H9 (cell line): Measurements from ENCODE around the gene PITX1. TPM values are rescaled to one million over a fixed set of nuclear protein-coding genes. Genes with fewer than 3 reads are reported as not detected.

Source experiments
- DNase-seq: peaks from one replicate; pipeline ENCODE4 v3.0.0-alpha.2; 2017
- H2AFZ ChIP-seq: one replicate; pipeline ENCODE4 v1.6.1; 2013; ENCODE audit warnings: mild to moderate bottlenecking, low read length, control low read depth, moderate library complexity
- H2AK5ac ChIP-seq: 2 replicates; pipeline ENCODE4 v1.6.1; 2013; ENCODE audit warnings: low read length, control low read depth, mixed read lengths; ENCODE audit not compliant: insufficient read length
- H2BK120ac ChIP-seq: one replicate; pipeline ENCODE4 v1.6.1; 2013; ENCODE audit warnings: low read depth, mild to moderate bottlenecking, low read length, control low read depth, inconsistent platforms; ENCODE audit not compliant: poor library complexity, severe bottlenecking
- H2BK12ac ChIP-seq: 2 replicates; pipeline ENCODE4 v1.6.1; 2013; ENCODE audit warnings: low read length, control low read depth, mixed read lengths, low read depth; ENCODE audit not compliant: insufficient read length
- H2BK15ac ChIP-seq: 2 replicates; pipeline ENCODE4 v1.6.1; 2013; ENCODE audit warnings: low read depth, low read length, control low read depth
- H2BK20ac ChIP-seq: one replicate; pipeline ENCODE4 v1.6.1; 2013; ENCODE audit warnings: low read depth, mild to moderate bottlenecking, low read length, control low read depth, inconsistent platforms; ENCODE audit not compliant: poor library complexity, severe bottlenecking
- H2BK5ac ChIP-seq: 2 replicates; pipeline ENCODE4 v1.6.1; 2013; ENCODE audit warnings: low read length, control low read depth, mixed read lengths; ENCODE audit not compliant: insufficient read length
- H3K14ac ChIP-seq: 2 replicates; pipeline ENCODE4 v1.6.1; 2013; ENCODE audit warnings: low read length, control low read depth; ENCODE audit not compliant: insufficient read depth
- H3K18ac ChIP-seq: 2 replicates; pipeline ENCODE4 v1.6.1; 2013; ENCODE audit warnings: low read depth, mild to moderate bottlenecking, mixed read lengths, low read length, control low read depth; ENCODE audit not compliant: insufficient read length
- H3K23ac ChIP-seq: 2 replicates; pipeline ENCODE4 v1.6.1; 2013; ENCODE audit warnings: low read length, control low read depth, mixed read lengths, low read depth; ENCODE audit not compliant: insufficient read length
- H3K23me2 ChIP-seq: 2 replicates; pipeline ENCODE4 v1.6.1; 2013; ENCODE audit warnings: low read depth, mild to moderate bottlenecking, mixed read lengths, low read length, control low read depth; ENCODE audit not compliant: insufficient read length, poor library complexity, severe bottlenecking
- H3K27ac ChIP-seq: 2 replicates; pipeline ENCODE4 v1.5.1; 2013; ENCODE audit warnings: low read length, control low read depth, mixed read lengths, low read depth; ENCODE audit not compliant: insufficient read length
- H3K27me3 ChIP-seq: 2 replicates; pipeline ENCODE4 v1.6.1; 2013; ENCODE audit warnings: low read length, control low read depth, inconsistent platforms; ENCODE audit not compliant: insufficient read depth
- H3K4ac ChIP-seq: 2 replicates; pipeline ENCODE4 v1.6.1; 2013; ENCODE audit warnings: low read depth, mild to moderate bottlenecking, control low read depth, inconsistent platforms, low read length, moderate library complexity
- H3K4me1 ChIP-seq: 2 replicates; pipeline ENCODE4 v1.6.1; 2013; ENCODE audit warnings: low read length, control low read depth, inconsistent platforms; ENCODE audit not compliant: insufficient read depth
- H3K4me2 ChIP-seq: 2 replicates; pipeline ENCODE4 v1.6.1; 2013; ENCODE audit warnings: low read length, control low read depth, mixed read lengths; ENCODE audit not compliant: insufficient read length, insufficient read depth
- H3K56ac ChIP-seq: 2 replicates; pipeline ENCODE4 v1.6.1; 2013; ENCODE audit warnings: low read depth, mild to moderate bottlenecking, mixed read lengths, low read length, control low read depth; ENCODE audit not compliant: insufficient read length
- H3K79me1 ChIP-seq: 2 replicates; pipeline ENCODE4 v1.6.1; 2013; ENCODE audit warnings: low read depth, mild to moderate bottlenecking, moderate library complexity, low read length, control low read depth, inconsistent platforms; ENCODE audit not compliant: insufficient read depth, poor library complexity, severe bottlenecking
- H3K79me2 ChIP-seq: 2 replicates; pipeline ENCODE4 v1.6.1; 2013; ENCODE audit warnings: low read length, control low read depth, inconsistent platforms; ENCODE audit not compliant: insufficient read depth
- H3K9ac ChIP-seq: 2 replicates; pipeline ENCODE4 v1.6.1; 2013; ENCODE audit warnings: low read length, control low read depth, mixed read lengths; ENCODE audit not compliant: insufficient read length; ENCODE audit errors: extremely low read depth
- H3K9me3 ChIP-seq: one replicate; pipeline ENCODE4 v1.6.1; 2013; ENCODE audit warnings: low read depth, low read length, inconsistent platforms; ENCODE audit not compliant: control insufficient read depth
- H3T11ph ChIP-seq: one replicate; pipeline ENCODE4 v1.6.1; 2013; ENCODE audit warnings: mild to moderate bottlenecking, low read length, control low read depth, inconsistent platforms
- H4K20me1 ChIP-seq: one replicate; pipeline ENCODE4 v1.6.1; 2013; ENCODE audit not compliant: control insufficient read depth, insufficient read length, insufficient read depth
- H4K5ac ChIP-seq: 2 replicates; pipeline ENCODE4 v1.6.1; 2013; ENCODE audit warnings: low read depth, mild to moderate bottlenecking, mixed read lengths, low read length, control low read depth; ENCODE audit not compliant: insufficient read length
- H4K8ac ChIP-seq: replicated peaks from 2 replicates; pipeline ENCODE4 v1.6.1; 2013; ENCODE audit warnings: low read length, control low read depth, mixed read lengths, low read depth; ENCODE audit not compliant: insufficient read length
- H4K91ac ChIP-seq: 2 replicates; pipeline ENCODE4 v1.6.1; 2013; ENCODE audit warnings: low read depth, mild to moderate bottlenecking, moderate library complexity, mixed read lengths, low read length, control low read depth; ENCODE audit not compliant: insufficient read length
- H3K27ac Mint-ChIP-seq, 3 experiments: 2 replicates in 2 of 3; 3 replicates in 1 of 3; pipeline ENCODE4 v1.8.0; 2020 to 2021; ENCODE audit warnings: mixed read lengths in 3 of 3, mild to moderate bottlenecking in 1 of 3, moderate library complexity in 1 of 3
- H3K27me3 Mint-ChIP-seq: 2 replicates; pipeline ENCODE4 v1.8.0; 2021; ENCODE audit warnings: low read depth, mild to moderate bottlenecking, moderate library complexity, mixed read lengths
- H3K36me3 Mint-ChIP-seq, 3 experiments: 2 replicates in 2 of 3; 3 replicates in 1 of 3; pipeline ENCODE4 v1.8.0; 2020 to 2021; ENCODE audit warnings: low read depth in 3 of 3, mixed read lengths in 3 of 3; ENCODE audit not compliant: insufficient read depth in 1 of 3
- H3K4me1 Mint-ChIP-seq, 2 experiments: 2 replicates each; pipeline ENCODE4 v1.8.0; 2020; ENCODE audit warnings: mixed read lengths in 2 of 2
- H3K4me3 Mint-ChIP-seq, 2 experiments: 2 replicates in 1 of 2; 3 replicates in 1 of 2; pipeline ENCODE4 v1.8.0; 2020 to 2021; ENCODE audit warnings: mild to moderate bottlenecking in 2 of 2, mixed read lengths in 2 of 2, moderate library complexity in 1 of 2
- H3K9me3 Mint-ChIP-seq, 2 experiments: 2 replicates in 1 of 2; 3 replicates in 1 of 2; pipeline ENCODE4 v1.8.0; 2020; ENCODE audit warnings: mild to moderate bottlenecking in 2 of 2, mixed read lengths in 2 of 2, moderate library complexity in 1 of 2
- WGBS: extraction: QIAGEN DNeasy Blood & Tissue Kit; methylation state at CpG from one replicate; pipeline ENCODE4 v1.1.7; 2013; ENCODE audit warnings: missing lambda C conversion rate, low lambda C conversion rate, mixed read lengths; ENCODE audit not compliant: insufficient read length; ENCODE audit errors: extremely low coverage; 5-methylcytosine and 5-hydroxymethylcytosine counted together
- total RNA-seq: library from RNA; stranded (reverse); gene quantifications from 2 replicates; pipeline ENCODE4 v1.2.1, GENCODE V29; 2021
- TF ChIP-seq, protein P1 (sequence below): fragments of 200-600 bp; sonication (generic); conservative IDR thresholded peaks from 3 replicates; pipeline ENCODE4 v1.8.0; 2021; ENCODE audit warnings: antibody characterized with exemption, mild to moderate bottlenecking

Gene PITX1
- total RNA-seq, 1 experiment from 2014 or later: not detected

DNA sequence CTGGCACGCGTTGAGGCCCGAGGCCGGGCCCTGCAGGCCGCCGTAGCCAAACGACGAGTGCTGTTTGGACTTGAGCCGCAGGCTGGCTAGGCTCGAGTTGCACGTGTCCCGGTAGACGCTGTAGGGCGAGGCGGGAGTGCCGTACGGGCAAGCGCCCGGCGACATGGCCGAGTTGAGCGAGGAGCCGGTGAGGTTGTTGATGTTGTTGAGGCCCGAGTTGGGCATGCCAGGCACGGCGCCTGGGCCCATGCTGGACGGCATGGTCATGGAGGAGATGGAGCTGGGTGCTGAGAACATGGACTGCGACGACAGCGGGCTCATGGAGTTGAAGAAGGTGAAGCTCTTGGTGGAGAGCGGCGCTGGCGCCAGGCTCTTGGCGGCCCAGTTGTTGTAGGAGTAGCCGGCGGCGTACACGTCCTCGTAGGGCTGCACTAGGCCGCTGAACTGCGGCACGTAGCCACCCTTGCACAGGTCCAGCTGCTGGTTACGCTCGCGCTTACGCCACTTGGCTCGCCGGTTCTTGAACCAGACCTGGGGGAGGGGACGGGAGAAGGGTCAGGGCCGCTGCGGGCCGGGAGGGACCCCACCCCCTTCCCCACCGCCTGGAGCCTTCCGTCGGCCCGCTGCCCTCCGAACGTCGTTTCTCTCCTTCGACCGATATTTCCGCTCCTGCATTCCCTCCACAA, 5.1 kb downstream of the PITX1 start:
- Histone ChIP-seq H2AFZ (no peak overlapping the region), H3K14ac (no peak overlapping the region), H3K27ac (no peak overlapping the region), H4K5ac (no peak overlapping the region), H4K20me1 (no peaks in the 10 kb centered on the region), H3K4me1 (no peaks in the 10 kb centered on the region), H3K4ac (no peak overlapping the region), H4K8ac (no peak overlapping the region), H3T11ph (no peak overlapping the region), H3K23me2 (peaks cover 6% of the 10 kb centered on the region), H2BK15ac (no peak overlapping the region), H3K23ac (no peak overlapping the region), H2BK120ac (no peak overlapping the region), H3K79me2 (no peaks in the 10 kb centered on the region), H2BK20ac (no peak overlapping the region), H2AK5ac (no peak overlapping the region), H3K56ac (no peak overlapping the region), H4K91ac (no peak overlapping the region), H2BK5ac (no peak overlapping the region), H3K79me1 (no peaks in the 10 kb centered on the region), H3K9ac (no peak overlapping the region), H3K18ac (no peak overlapping the region), H2BK12ac (no peak overlapping the region), H3K27me3 (peaks cover 84% of the 10 kb centered on the region), H3K9me3 (no peaks in the 10 kb centered on the region), H3K4me2 (peak overlapping the region; percentile 16)
- Mint-ChIP-seq H3K27ac (no peak overlapping the region), H3K4me1 (peaks cover 14 to 46% of the 10 kb centered on the region in 2 experiments), H3K4me3 (peak overlapping the region; percentile 49 to 81), H3K36me3 (no peaks in the 10 kb centered on the region; a peak in 1 of 7 replicates), H3K9me3 (peaks cover 0 to 10% of the 10 kb centered on the region in 2 experiments; a peak in 2 of 5 replicates), H3K27me3 (peaks cover 97% of the 10 kb centered on the region)
- WGBS: no CpG with 5 or more reads among the region's 62 CpGs
- TF ChIP-seq, protein P1, sequence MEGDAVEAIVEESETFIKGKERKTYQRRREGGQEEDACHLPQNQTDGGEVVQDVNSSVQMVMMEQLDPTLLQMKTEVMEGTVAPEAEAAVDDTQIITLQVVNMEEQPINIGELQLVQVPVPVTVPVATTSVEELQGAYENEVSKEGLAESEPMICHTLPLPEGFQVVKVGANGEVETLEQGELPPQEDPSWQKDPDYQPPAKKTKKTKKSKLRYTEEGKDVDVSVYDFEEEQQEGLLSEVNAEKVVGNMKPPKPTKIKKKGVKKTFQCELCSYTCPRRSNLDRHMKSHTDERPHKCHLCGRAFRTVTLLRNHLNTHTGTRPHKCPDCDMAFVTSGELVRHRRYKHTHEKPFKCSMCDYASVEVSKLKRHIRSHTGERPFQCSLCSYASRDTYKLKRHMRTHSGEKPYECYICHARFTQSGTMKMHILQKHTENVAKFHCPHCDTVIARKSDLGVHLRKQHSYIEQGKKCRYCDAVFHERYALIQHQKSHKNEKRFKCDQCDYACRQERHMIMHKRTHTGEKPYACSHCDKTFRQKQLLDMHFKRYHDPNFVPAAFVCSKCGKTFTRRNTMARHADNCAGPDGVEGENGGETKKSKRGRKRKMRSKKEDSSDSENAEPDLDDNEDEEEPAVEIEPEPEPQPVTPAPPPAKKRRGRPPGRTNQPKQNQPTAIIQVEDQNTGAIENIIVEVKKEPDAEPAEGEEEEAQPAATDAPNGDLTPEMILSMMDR: no peak
- peak; percentile 78 for DNase-seq
